ENCODE data around the gene SMAGP.

DNA sequence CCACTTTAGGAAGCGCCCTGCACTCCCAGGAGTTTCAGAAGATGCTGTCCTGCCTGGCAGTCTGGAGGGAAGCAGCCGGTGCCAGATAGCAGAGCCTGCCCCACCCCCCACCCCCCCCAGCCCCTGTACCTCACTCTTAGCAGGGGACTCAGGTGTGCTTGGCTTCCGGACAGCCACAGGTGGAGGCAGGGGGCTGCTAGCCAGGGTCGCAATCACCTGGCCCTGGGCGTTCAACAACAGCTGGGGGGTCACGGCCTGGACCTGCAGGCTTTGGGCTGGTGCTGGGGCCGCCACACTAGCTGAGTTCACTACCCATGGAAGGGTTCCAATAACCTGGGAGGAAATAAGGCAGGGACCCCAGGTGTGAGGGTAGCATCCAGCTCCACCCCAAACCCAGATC is 74.4 kb downstream of the SMAGP start:
- TF ChIP-seq, protein P1, sequence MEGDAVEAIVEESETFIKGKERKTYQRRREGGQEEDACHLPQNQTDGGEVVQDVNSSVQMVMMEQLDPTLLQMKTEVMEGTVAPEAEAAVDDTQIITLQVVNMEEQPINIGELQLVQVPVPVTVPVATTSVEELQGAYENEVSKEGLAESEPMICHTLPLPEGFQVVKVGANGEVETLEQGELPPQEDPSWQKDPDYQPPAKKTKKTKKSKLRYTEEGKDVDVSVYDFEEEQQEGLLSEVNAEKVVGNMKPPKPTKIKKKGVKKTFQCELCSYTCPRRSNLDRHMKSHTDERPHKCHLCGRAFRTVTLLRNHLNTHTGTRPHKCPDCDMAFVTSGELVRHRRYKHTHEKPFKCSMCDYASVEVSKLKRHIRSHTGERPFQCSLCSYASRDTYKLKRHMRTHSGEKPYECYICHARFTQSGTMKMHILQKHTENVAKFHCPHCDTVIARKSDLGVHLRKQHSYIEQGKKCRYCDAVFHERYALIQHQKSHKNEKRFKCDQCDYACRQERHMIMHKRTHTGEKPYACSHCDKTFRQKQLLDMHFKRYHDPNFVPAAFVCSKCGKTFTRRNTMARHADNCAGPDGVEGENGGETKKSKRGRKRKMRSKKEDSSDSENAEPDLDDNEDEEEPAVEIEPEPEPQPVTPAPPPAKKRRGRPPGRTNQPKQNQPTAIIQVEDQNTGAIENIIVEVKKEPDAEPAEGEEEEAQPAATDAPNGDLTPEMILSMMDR (IDR thresholded peaks at IDR 0.05 in 4 of 5, conservative IDR thresholded peaks at IDR 0.05 in 1 of 5), result no peak
- TF ChIP-seq POLR2A (IDR thresholded peaks at IDR 0.05), result no peak

All from gastrocnemius medialis (tissue), 4 donors.